SK-N-SH treated with all-trans-retinoic acid at 6 μM for 48 hours (cell line): Measurements from ENCODE around the gene CAMK2A.

Experiments used
- CREB5 ChIP-seq: fragments of 250-450 bp; sonication (Bioruptor Pico); IDR thresholded peaks from 2 replicates; pipeline ENCODE4 v1.5.1; 2020; ENCODE audit warnings: low read depth, mild to moderate bottlenecking, moderate library complexity
- ESRRG ChIP-seq: fragments of 250-450 bp; sonication (Bioruptor Pico); IDR thresholded peaks from 2 replicates; pipeline ENCODE4 v1.6.1; 2021; ENCODE audit warnings: mild to moderate bottlenecking

- TF ChIP-seq CREB5 (CRISPR knock-in tag) (no peak), ESRRG (CRISPR knock-in tag) (no peak)
These were observed 117.0 kb downstream of the CAMK2A start for GRCh38 chr5:150172556-150172955.
